GM12878 (cell line): ENCODE measurements around the gene CHRM1.
"Not testable (repeated sequence)": the region's sequence is repeated elsewhere in the genome, so short reads cannot be mapped to it uniquely, and the experiment has no call there.

Source experiments
- BCL11A ChIP-seq: IDR thresholded peaks from 2 replicates; pipeline ENCODE4 v1.6.1; 2011; ENCODE audit warnings: low read depth, low read length
- CREB1 ChIP-seq: IDR thresholded peaks from 2 replicates; pipeline ENCODE4 v1.6.1; 2012; ENCODE audit warnings: low read depth, mild to moderate bottlenecking, inconsistent platforms
- CTCF ChIP-seq, 3 experiments: IDR thresholded peaks in 2 of 3; conservative IDR thresholded peaks in 1 of 3; 2 replicates each; pipeline ENCODE4 v1.5.1; 2011; ENCODE audit warnings: low read depth in 3 of 3, low read length in 3 of 3, mild to moderate bottlenecking in 3 of 3, control low read depth in 2 of 3, moderate library complexity in 2 of 3, inconsistent platforms in 1 of 3, mixed read lengths in 1 of 3; ENCODE audit not compliant: control insufficient read depth in 2 of 3, insufficient read depth in 1 of 3; ENCODE audit errors: extremely low read depth in 1 of 3
- EZH2 ChIP-seq: IDR thresholded peaks from 2 replicates; pipeline ENCODE4 v1.6.1; 2012; ENCODE audit warnings: low read depth, mild to moderate bottlenecking, control low read depth, inconsistent platforms, low read length, borderline replicate concordance; ENCODE audit not compliant: control insufficient read depth
- FOXK2 ChIP-seq: fragments of 450-650 bp; IDR thresholded peaks from 2 replicates; pipeline ENCODE4 v1.6.1; 2017; ENCODE audit warnings: mild to moderate bottlenecking, moderate library complexity
- JUND ChIP-seq: IDR thresholded peaks from 2 replicates; pipeline ENCODE4 v1.6.1; 2012; ENCODE audit warnings: low read depth, mild to moderate bottlenecking, low read length, improper control_type of control experiment, moderate library complexity
- MAX ChIP-seq: IDR thresholded peaks from 2 replicates; pipeline ENCODE4 v1.6.1; 2012; ENCODE audit warnings: low read depth, low read length, improper control_type of control experiment
- MXI1 ChIP-seq: fragments of 150-350 bp; IDR thresholded peaks from 2 replicates; pipeline ENCODE4 v1.6.1; 2011; ENCODE audit warnings: low read depth, mild to moderate bottlenecking, inconsistent platforms, low read length, improper control_type of control experiment
- MYC ChIP-seq: IDR thresholded peaks from 2 replicates; pipeline ENCODE4 v1.6.1; 2011; ENCODE audit warnings: mild to moderate bottlenecking, low read length, moderate library complexity, inconsistent platforms; ENCODE audit not compliant: insufficient read depth, insufficient replicate concordance, insufficient read length, severe bottlenecking
- NRF1 ChIP-seq: conservative IDR thresholded peaks from 2 replicates; pipeline ENCODE4 v1.6.1; 2011; ENCODE audit warnings: mild to moderate bottlenecking, low read depth, low read length, improper control_type of control experiment
- POLR2A ChIP-seq: IDR thresholded peaks from 2 replicates; pipeline ENCODE4 v1.6.1; 2011; ENCODE audit warnings: low read depth, mild to moderate bottlenecking, low read length
- POLR2AphosphoS5 ChIP-seq: IDR thresholded peaks from 2 replicates; pipeline ENCODE4 v1.6.1; 2011; ENCODE audit warnings: mild to moderate bottlenecking, low read length, inconsistent platforms
- PRDM15 ChIP-seq: fragments of 450-650 bp; formaldehyde crosslinking; IDR thresholded peaks from 2 replicates; pipeline ENCODE4 v1.4.0; 2020; ENCODE audit warnings: mild to moderate bottlenecking, moderate library complexity

GRCh38 chr11:62859281-62859703, 61.9 kb downstream of the CHRM1 start:
- not testable (repeated sequence) for TF ChIP-seq FOXK2; BCL11A; CREB1; CTCF (IDR thresholded peaks at IDR 0.05 in 2 of 3, conservative IDR thresholded peaks at IDR 0.05 in 1 of 3; ENCODE audit: control insufficient read depth in 2 of 3, extremely low read depth in 1 of 3, insufficient read depth in 1 of 3, low read depth in 3 of 3, low read length in 3 of 3); MAX; EZH2; POLR2AphosphoS5; NRF1; MYC; JUND; MXI1; POLR2A; PRDM15 (CRISPR knock-in tag)
